Stimulated activated CD4-positive, alpha-beta T cell treated with anti-CD3 and anti-CD28 coated beads, Interleukin-15, amount 100 ng/mL, for 24 hours (primary cell): Measurements from ENCODE around the gene SRCAP.
"Not testable (repeated sequence)": the region's sequence is repeated elsewhere in the genome, so short reads cannot be mapped to it uniquely, and the experiment has no call there.

Experiments used
- DNase-seq: peaks from one replicate; pipeline ENCODE4 v3.0.0-alpha.2; 2020

Gene SRCAP

GRCh38 chr16:30664616-30665109 lies 34.3 kb upstream of the SRCAP start:
- DNase-seq: no peak

DNA sequence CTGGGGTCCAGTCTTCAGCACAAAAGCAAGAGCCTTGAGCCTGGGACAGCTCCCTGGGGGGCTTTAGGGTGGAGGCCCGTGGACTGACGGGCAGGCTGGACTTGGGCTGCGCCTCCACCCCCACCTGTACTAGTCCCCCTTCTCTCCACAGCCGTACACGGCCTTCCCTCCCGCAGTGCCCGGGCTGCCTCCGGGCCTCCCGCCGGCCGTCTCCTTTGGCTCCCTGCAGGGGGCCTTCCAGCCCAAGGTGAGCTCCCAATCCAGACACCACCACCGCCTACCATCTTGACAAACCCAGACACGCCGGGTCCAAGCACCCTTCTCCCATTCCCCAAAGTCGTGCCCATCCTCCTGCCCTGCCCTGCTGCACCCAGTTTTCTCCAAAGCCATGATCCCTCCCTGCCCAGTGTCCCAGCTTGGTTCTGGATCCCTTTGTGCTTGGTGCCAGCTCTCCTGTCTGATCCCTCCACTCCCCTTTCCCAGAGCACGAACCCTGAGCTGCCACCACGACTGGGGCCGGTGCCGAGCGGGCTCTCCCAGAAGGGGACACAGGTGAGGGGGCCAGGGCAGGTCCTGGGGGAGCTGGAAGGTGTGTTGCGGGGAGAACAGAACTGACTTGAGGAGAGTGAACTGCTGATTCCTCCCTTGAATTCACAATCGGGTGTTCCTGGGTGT lies 33.7 kb upstream of the SRCAP start:
- DNase-seq: no peak

GRCh38 chr16:30665830-30666190 lies 33.2 kb upstream of the SRCAP start:
- no peak for DNase-seq

- DNase-seq: no peak
Observed at GRCh38 chr16:30666681-30667080, 32.3 kb upstream of the SRCAP start.

DNA sequence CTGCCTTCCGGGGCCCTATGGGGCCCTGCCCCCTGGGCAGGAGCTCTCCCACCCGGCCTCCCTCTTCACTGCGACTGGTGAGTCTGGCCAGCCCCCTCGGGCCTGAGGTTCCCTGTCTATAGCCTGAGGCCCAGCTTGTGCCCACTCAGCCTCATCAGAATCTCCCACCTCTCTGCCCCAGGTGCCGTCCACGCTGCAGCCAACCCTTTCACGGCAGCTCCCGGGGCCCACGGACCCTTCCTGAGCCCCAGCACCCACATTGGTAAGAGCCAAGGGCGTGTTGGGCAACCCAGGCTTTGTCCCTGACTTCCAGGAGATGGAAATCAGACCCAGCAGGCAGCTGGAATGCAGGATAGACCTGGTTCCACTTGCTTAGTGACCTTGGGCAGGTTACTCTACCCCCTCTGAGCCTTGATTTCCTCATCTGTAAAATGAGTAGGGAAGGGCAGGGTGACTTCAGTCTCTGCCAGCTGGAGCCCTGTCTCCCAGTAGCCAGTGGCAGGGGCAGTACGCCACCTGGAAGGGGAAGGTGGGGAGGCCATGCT lies 31.5 kb upstream of the SRCAP start:
- DNase-seq: no peak

- DNase-seq: no peak
Observed at GRCh38 chr16:30668393-30668792, 30.6 kb upstream of the SRCAP start.

DNA sequence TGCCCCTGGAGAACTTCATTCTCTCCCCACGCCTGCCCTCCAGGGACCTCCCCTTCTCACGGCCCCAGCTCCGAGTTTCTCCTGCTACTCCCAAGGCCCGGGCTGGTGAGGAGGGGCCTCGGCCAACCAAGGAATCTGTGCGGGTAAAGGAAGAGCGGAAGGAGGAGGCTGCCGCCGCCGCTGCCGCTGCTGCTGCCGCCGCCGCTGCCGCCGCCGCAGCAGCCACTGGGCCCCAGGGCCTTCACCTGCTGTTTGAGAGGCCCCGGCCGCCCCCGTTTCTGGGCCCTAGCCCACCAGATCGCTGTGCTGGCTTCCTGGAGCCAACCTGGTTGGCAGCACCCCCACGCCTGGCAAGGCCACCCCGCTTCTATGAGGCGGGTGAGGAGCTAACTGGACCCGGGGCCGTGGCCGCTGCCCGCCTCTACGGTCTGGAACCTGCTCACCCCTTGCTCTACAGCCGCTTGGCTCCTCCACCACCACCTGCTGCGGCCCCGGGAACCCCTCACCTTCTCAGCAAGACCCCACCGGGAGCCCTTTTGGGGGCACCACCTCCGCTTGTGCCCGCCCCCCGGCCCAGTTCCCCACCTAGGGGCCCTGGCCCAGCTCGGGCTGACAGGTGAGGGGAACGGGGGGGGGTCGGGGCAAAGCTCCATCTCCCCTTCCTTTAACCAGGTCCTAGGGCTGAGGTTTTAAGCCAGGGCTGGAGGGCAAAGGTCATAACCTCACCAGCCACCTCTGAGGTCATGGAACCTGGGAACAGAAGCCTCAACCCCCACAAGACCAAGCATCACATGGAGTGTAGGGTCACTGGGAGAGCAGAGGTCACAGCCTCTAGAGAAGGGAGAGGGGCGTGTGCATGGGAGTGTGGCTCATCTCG lies 29.7 kb upstream of the SRCAP start:
- DNase-seq: no peak

- DNase-seq: no peak
Observed at GRCh38 chr16:30669903-30670824, 28.8 kb upstream of the SRCAP start.

DNA sequence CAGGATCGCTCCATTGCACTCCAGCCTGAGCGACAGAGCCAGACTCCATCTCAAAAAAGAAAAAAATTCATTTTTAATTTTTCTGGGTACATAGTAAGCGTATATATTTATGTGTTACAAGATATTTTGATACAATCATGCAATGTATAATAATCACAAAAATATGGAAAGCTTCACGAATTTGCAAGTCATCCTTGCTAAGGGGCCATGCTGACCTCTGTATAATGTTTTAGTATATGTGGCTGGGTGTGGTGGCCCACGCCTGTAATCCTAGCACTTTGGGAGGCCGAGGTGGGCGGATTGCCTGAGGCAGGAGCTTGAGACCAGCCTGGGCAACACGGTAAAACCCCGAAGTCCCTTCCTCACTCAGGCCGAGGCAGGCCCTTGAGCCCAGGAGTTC lies 23.8 kb upstream of the SRCAP start:
- no peak for DNase-seq

DNA sequence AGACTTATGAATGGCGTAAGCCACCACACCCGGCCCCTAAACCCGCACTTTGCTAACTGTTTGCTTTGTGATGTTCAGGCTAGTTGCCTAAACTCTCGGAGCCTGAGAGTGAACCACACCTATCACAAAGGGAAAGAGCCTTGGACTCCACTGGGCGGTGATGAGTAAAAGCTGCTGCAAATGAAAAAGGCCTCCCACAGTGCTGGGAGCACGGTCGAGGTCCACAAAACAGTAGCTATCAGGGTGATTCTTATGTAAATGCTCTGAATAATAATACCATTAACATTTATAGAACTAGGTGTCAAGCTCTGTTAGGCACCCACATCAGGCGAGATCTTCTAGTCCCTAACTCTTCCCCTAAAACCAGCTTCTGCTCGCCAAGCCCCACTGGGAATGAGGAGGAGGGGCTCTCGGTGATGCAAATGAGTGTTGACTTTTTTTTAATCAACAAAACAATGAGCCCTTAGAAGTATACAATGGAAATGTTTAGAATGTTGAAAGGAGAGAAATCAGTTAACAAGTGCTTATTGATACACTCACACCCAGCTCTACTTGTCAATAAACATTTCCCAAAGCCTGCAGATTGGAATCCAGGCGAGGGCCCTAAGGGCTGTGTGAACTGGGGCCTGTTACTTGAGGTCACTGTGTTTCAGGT lies 20.9 kb upstream of the SRCAP start:
- no peak for DNase-seq

GRCh38 chr16:30678586-30678970 lies 20.4 kb upstream of the SRCAP start:
- DNase-seq: no peak

DNA sequence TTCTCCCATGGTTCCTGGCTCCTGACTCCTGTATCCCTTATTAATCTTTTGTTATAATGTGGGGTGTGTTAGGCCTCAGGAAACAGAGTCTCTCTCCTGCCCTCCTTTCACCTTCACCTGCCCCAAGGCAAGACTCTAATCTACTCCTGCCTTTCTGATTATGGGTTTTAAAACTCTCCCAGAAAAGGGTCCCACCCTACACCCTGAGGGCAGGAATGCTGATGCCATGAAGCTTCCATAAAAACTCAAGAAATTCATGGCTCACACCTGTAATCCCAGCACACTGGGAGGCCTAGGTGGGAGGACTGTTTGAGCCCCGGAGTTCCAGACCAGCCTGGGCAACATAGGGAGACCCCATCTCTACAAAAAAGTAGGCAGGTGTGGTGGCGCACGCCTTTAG lies 18.6 kb upstream of the SRCAP start:
- no peak for DNase-seq

GRCh38 chr16:30688701-30689100 lies 10.3 kb upstream of the SRCAP start:
- DNase-seq: no peak

GRCh38 chr16:30691907-30692306 lies 7.1 kb upstream of the SRCAP start:
- no peak for DNase-seq

- DNase-seq: no peak
Observed at GRCh38 chr16:30692396-30693064, 6.4 kb upstream of the SRCAP start.

DNA sequence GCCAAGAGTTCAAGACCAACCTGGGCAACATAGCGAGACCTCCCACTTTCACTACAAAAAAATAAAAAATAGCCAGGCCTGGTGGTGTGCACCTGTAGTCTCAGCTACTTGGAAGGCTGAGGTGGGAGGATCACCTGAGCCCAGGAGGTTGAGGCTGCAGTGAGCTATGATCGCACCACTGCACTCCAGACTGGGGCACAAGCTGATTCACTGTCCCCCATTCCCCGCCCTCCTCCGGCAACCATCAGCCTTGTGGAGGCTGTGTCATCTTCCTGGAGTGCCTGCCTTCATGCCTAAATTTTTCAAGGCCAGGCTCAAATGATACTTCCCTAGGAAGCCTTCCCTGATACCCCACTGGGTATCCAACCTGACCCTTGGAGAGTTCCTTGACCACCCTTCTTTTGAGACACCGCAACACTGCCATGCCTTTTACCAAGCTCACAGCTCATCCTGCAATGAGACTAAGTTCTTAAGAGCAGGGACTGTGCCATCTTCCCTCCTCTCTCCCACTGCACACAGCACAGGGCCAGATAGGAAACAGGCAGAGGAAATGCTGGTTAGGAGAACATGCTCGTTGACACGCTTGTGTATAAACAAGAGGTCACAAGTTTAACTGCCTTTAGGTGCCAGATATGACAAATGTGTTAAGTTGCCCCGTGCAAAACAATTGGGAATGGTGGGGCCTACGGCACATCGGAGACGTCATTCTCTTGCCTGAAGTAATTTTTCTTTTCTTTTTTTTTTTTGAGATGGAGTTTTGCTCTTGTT lies 3.9 kb upstream of the SRCAP start:
- no peak for DNase-seq

- DNase-seq: not testable (repeated sequence)
Observed at GRCh38 chr16:30696646-30697045, 2.3 kb upstream of the SRCAP start.

DNA sequence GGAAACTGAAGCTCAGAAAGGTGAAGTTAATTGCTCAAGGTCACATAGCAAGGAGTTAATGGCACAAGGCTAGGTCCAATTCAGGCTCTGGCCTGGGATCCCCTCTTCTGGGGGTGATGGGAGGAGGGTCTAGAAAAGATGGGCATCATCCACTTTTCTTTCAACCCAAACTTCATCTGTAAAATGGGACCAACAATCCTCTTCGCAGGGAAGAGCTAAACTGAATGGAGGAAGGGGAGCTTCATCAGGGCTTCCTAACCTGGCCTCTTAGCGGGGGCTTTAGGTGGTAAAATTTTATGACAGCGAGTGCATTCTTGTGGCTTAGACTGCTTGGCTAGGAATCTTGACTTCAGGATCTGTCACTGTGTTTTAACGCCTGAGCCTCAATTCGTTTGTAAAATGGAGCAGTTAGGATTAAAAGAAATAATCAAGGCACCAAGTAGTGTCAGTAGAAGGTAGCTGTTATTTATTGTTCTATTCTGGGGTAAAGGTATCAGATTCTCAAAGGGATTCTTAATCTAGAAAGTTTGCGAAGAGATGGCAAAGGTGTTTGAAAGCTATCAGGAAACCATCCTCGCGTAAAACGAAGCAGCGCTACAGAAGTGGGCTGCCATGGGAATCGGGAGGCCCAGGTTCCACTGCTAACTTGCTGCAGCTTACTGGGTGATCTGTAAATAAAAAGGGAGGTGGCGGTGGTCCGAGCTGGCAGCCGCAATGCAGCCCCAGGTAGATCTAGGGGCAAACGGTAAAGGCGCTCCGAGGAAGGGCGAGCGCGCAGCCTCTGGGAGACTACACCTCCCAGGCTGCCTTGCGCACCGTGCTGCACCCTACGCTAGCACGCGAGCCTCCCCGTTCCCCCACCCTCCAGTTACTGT lies 1.5 kb upstream of the SRCAP start:
- DNase-seq: no peak

DNA sequence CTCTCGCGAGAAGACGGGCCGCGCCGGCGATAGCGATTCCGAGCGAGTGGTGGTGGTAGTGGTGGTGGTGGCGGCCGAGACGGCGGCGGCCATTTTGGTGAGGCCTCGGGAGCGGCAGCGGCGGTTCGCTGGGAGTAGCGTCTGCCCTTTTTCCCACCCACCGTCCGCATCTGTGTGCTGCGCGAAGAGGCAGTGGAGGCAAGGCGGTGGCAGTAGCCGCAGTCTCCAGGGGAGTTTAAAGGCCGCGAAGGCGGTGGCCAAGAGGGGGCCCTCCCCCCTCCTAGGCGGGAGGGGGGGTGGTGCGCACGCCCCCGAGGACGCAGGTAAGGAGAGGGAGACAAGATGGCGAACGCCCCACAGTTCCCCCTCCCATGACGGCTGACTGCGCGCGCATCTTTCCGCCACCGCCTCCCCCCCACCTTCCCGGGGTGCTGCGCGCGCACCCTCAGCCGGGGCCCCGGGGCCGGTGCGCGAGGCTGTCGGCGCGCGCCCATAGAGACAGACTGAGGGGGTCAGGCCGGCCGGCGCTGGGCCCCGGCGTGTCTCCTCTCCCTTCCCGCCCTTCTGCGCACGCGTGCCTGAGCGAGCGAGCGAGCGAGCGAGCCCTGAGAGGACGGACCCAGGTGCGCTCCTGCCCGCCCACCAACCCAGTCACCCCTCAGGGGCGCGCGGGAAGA lies 694 bp upstream of the SRCAP start:
- peak; percentile 99 for DNase-seq
